ENCODE results near the gene BAIAP3.
"Not testable (repeated sequence)": the region's sequence is repeated elsewhere in the genome, so short reads cannot be mapped to it uniquely, and the experiment has no call there.

The BAIAP3 gene

GRCh38 chr16:1318268-1318545, 15.2 kb upstream of the BAIAP3 start:
- no peak for DNase-seq (ENCODE audit: low read depth)

GRCh38 chr16:1319041-1319440, 14.4 kb upstream of the BAIAP3 start:
- DNase-seq (ENCODE audit: low read depth) = no peak

GRCh38 chr16:1320097-1320496, 13.3 kb upstream of the BAIAP3 start:
- DNase-seq (ENCODE audit: low read depth) = no peak

- DNase-seq (ENCODE audit: low read depth) = no peak
Measured at GRCh38 chr16:1320658-1321240, 12.7 kb upstream of the BAIAP3 start.

- no peak for DNase-seq (ENCODE audit: low read depth)
Measured at GRCh38 chr16:1322407-1322806, 11.0 kb upstream of the BAIAP3 start.

- DNase-seq (ENCODE audit: low read depth) = no peak
Measured at GRCh38 chr16:1323296-1324239, 9.9 kb upstream of the BAIAP3 start.

- no peak for DNase-seq (ENCODE audit: low read depth)
Measured at GRCh38 chr16:1324286-1324826, 9.1 kb upstream of the BAIAP3 start.

GRCh38 chr16:1325261-1325660, 8.2 kb upstream of the BAIAP3 start:
- DNase-seq (ENCODE audit: low read depth) = no peak

- DNase-seq (ENCODE audit: low read depth) = no peak
Measured at GRCh38 chr16:1325673-1326371, 7.6 kb upstream of the BAIAP3 start.

GRCh38 chr16:1326391-1326790, 7.1 kb upstream of the BAIAP3 start:
- DNase-seq (ENCODE audit: low read depth) = no peak

- no peak for DNase-seq (ENCODE audit: low read depth)
Measured at GRCh38 chr16:1326946-1327618, 6.4 kb upstream of the BAIAP3 start.

GRCh38 chr16:1327619-1327947, 5.9 kb upstream of the BAIAP3 start:
- DNase-seq (ENCODE audit: low read depth) = no peak

- DNase-seq (ENCODE audit: low read depth) = not testable (repeated sequence)
Measured at GRCh38 chr16:1328136-1328535, 5.3 kb upstream of the BAIAP3 start.

GRCh38 chr16:1328961-1329360, 4.5 kb upstream of the BAIAP3 start:
- not testable (repeated sequence) for DNase-seq (ENCODE audit: low read depth)

GRCh38 chr16:1330260-1330914, 3.1 kb upstream of the BAIAP3 start:
- no peak for DNase-seq (ENCODE audit: low read depth)

GRCh38 chr16:1330931-1331711, 2.3 kb upstream of the BAIAP3 start:
- DNase-seq (ENCODE audit: low read depth) = no peak

- DNase-seq (ENCODE audit: low read depth) = no peak
Measured at GRCh38 chr16:1331712-1332617, 1.5 kb upstream of the BAIAP3 start.

GRCh38 chr16:1332618-1333148, 762 bp upstream of the BAIAP3 start:
- DNase-seq (ENCODE audit: low read depth) = no peak

- DNase-seq (ENCODE audit: low read depth) = no peak
Measured at GRCh38 chr16:1333854-1334700, 632 bp downstream of the BAIAP3 start.
